Ramos (cell line): ENCODE data around the gene RNU1-3.

ENCODE experiments used
- in situ Hi-C: fragments of 300-500 bp; cut with MboI; formaldehyde crosslinking; loops from one replicate; pipeline ENCODE4 v1.14.3; 2022; ENCODE audit warnings: low sequenced_read_pairs; ENCODE audit not compliant: unreplicated experiment

The RNU1-3 gene

DNA sequence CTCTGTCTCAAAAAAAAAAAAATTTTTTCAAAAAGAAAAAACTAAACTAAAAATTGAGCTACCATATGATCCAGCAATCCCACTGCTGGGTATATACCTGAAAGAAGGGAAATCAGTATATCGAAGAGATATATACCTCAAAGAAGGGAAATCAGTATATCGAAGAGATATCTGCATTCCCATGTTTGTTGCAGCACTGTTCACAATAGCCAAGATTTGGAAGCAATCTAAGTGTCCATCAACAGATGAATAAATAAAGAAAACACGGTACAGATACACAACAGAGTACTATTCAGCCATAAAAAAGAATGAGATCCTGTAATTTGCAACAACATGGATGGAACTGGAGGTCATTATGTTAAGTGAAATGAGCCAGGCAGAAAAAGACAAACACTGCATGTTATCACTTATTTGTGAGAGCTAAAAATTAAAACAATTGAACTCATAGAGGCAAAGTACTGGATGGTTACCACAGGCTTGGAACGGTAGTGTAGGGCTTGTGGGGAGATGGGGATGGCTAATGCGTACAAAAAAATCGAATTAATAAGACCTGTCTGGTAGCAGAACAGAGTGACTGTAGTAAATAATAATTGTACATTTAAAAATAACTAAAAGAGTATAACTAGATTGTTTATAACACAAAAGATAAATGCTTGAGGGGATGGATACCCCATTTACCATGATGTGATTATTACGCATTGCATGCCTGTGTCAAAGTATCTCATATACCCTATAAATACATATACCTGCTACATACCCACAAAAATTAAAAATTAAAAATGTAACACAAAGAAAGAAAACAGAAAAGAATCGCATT lies 25.4 kb downstream of the RNU1-3 start:
- in situ Hi-C loops = loop anchor here (25.0 kb wide), 1 partner anchor 796 kb away; the partner anchor contains the start of gene RCC2

GRCh38 chr1:16639091-16640031 lies 27.4 kb downstream of the RNU1-3 start:
- in situ Hi-C loops = loop anchor here (25.0 kb wide), 1 partner anchor 798 kb away; the partner anchor contains the start of gene RCC2

DNA sequence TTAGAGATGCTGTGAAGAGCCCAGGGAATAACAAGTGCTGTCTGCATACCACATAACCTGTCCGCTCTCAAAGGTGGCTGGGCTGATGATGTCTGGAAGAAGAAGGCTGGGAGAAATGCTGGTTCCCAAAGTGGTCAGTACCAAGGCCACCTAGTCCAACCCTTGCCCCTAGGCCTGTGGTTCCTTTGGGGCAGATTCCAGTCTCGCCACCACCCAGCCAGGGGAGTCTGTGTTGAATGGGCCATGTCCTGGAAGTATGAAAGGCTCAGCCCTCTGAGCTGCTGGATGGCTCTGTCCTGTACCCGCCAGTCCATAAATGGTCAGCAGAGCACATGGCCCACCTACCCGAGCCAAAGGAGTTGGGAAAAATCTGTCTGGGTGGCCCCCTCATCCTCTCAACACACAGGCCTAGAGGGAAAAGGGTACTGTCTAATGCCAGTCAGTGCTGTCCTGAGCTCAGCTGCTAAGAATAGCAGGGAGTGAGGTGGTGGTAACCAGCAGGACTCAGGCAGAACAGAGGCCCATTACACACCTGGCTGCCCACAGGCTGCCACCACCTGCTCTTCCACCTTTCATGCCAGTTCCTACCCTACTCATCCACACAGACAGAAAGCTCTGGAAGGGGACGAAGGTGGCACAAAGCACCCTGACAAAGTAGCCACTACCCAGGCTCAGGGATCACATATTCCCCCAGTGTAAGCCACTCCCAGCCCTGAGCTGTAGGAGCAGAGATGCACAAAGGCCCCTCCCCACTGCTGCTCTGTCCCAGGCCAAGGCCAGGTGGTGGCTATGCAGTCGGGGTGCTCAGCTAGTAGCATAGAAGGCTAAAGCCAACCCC lies 28.6 kb downstream of the RNU1-3 start:
- in situ Hi-C loops = loop anchor here (25.0 kb wide), 1 partner anchor 799 kb away; the partner anchor contains the start of gene RCC2

DNA sequence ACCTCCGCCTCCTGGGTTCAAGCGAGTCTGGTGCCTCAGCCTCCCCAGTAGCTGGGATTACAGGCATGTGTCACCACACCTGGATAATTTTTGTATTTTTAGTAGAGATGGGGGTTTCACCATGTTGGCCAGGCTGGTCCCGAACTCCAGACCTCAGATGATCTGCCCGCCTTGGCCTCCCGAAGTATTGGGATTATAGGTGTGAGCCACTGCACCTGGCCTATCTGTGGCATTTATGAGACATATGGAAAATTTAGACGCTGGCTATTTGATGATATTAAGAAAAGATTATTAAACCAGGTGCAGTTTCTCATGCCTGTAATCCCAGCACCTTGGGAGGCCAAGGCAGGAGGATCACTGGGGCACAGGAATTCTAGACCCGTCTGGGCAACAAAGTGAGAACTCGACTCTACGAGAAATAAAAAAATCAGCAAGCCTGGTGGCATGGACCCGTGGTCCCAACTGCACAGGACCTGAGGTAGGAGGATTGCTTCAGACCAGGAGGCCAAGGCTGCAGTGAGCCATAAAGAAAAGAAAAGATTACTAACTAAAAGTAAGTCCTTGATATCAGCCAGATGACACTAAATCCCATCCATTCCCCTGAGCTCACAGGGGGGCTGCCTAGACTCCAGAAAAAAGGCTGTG lies 30.1 kb downstream of the RNU1-3 start:
- in situ Hi-C loops = loop anchor here (25.0 kb wide), 1 partner anchor 801 kb away; the partner anchor contains the start of gene RCC2

DNA sequence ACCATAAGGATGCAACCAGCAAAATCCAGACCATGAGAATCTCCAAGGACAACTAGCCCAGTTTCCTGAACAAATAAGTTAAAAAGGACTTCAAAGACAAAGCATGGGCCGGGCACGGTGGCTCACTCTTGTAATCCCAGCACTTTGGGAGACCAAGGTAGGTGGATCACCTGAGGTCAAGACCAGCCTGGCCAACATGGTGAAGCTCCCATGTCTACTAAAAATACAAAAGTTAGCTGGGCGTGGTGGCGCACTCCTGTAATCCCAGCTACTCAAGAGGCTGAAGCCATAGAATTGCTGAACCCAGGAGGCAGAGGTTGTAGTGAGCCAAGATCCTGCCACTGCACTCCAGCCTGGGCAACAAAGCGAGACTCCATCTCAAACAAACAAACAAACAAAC lies 30.8 kb downstream of the RNU1-3 start:
- in situ Hi-C loops = loop anchor here (25.0 kb wide), 1 partner anchor 801 kb away; the partner anchor contains the start of gene RCC2

GRCh38 chr1:16633540-16634282 lies 33.0 kb downstream of the RNU1-3 start:
- in situ Hi-C loops = loop anchor here (25.0 kb wide), 1 partner anchor 804 kb away; the partner anchor contains the start of gene RCC2

GRCh38 chr1:16632044-16632850 lies 34.5 kb downstream of the RNU1-3 start:
- in situ Hi-C loops = loop anchor here (25.0 kb wide), 1 partner anchor 805 kb away; the partner anchor contains the start of gene RCC2

DNA sequence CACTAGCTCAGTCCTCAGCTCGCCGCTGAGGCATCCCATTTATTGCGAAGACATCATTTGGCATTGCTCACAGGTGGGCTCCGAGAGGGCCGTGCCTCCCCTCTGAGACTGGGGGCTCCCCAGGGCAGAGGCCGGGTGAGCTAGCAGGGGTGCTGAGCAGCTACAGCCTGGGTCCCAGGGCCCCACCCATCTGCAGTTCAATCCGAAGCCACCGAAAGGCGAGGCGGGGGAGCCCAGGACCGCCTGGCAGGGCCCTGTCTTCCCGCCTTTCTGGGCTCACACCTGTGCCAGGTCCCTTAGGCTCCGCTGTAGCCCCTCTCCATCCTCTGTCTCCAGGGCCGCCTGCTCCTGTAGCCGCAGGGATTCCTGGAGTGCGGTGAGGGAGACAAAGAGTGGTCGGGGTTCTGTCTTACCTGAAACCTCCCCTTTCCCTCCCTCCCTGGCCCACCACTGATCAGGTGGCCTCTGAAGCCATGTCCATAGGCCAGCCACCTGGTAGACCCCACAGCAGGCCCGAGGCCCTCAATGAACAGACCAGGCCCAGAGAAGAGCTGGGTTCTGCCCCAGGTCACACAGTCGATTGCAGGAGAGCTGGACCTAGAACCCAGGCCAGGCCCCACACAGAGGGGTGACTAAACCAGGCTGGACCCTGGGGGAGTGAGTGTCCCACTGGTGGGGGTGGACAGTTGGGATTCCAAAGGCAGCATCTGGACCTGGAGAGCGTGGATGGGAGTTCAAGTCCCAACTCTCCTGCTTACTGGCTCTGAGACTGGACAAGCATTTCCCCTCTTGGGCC lies 35.3 kb downstream of the RNU1-3 start:
- in situ Hi-C loops = loop anchor here (25.0 kb wide), 1 partner anchor 806 kb away; the partner anchor contains the start of gene RCC2

- in situ Hi-C loops = loop anchor here (25.0 kb wide), 1 partner anchor 807 kb away; the partner anchor contains the start of gene RCC2
Observed at GRCh38 chr1:16630661-16631247, 36.0 kb downstream of the RNU1-3 start.

GRCh38 chr1:16629916-16630530 lies 36.7 kb downstream of the RNU1-3 start:
- in situ Hi-C loops = loop anchor here (25.0 kb wide), 1 partner anchor 807 kb away; the partner anchor contains the start of gene RCC2

DNA sequence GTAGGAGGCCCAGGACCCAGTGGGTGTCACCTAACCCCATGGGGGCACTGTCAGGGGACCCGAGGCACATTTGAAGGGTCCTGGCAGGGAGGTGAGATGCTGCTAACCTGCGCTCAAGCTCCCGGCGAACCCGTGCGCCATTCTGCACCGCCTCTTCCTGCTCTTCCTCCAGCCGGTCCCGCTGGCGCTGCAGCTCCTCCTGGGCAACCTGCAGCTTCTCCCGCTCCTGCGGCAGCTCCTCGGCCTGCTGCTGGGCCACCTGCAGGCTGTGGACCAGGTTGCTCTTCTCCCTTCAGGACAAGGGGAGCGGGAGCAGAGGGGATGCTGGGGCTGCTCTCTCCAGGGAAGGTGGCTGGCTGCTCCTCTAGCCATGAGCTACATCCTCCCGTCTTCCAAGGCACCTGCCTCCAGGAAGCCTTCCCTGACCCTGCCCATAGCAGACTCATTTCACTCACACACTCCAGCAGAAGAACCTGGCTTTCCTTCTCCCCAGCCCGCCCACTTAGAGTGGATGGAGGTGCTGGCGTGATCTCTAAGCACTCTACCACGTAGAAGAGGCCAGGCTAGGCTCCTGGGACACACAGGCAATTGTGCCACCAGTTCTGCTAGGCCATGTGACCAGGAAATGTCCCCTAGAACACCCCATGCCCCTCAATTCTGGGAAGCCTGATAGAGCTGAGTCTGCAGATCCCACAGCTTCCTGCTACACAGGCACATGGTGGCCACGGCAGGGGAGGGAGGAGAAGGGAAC lies 38.2 kb downstream of the RNU1-3 start:
- in situ Hi-C loops = loop anchor here (25.0 kb wide), 1 partner anchor 809 kb away; the partner anchor contains the start of gene RCC2

DNA sequence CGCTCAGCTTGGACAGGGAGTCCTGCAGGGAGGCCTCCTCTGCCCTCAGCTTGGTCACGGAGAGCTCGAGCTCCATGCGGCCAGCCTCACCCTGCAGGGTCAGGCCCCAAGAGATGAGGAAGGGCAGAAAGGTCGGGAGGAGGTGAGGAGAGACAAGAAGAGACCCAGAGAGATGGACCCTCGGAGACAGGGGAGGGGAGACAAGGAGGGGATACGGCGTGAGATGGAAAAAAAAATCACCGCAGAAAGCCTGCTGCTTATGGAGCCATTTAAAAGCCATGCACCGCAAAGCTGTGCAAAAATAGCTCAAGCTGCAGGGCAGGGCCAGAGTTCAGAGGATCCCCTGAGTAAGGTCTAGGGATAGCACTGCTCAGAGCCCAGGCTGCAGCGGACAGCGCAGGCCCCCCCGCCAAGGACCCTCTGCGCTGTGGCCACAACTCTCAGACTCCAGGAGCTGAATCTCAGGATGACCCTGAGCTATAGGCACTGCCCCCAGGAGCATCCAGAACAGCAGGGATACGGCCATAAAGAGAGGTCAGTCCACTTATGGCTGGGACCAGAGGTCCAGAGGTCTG lies 40.3 kb downstream of the RNU1-3 start:
- in situ Hi-C loops = loop anchor here (25.0 kb wide), 1 partner anchor 811 kb away; the partner anchor contains the start of gene RCC2

GRCh38 chr1:16625497-16626408 lies 41.0 kb downstream of the RNU1-3 start:
- in situ Hi-C loops = loop anchor here (25.0 kb wide), 1 partner anchor 812 kb away; the partner anchor contains the start of gene RCC2
